Measurements from ENCODE around the gene HYAL4.
"Not testable (repeated sequence)": the region's sequence is repeated elsewhere in the genome, so short reads cannot be mapped to it uniquely, and the experiment has no call there.

Gene HYAL4, protein sequence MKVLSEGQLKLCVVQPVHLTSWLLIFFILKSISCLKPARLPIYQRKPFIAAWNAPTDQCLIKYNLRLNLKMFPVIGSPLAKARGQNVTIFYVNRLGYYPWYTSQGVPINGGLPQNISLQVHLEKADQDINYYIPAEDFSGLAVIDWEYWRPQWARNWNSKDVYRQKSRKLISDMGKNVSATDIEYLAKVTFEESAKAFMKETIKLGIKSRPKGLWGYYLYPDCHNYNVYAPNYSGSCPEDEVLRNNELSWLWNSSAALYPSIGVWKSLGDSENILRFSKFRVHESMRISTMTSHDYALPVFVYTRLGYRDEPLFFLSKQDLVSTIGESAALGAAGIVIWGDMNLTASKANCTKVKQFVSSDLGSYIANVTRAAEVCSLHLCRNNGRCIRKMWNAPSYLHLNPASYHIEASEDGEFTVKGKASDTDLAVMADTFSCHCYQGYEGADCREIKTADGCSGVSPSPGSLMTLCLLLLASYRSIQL

DNA sequence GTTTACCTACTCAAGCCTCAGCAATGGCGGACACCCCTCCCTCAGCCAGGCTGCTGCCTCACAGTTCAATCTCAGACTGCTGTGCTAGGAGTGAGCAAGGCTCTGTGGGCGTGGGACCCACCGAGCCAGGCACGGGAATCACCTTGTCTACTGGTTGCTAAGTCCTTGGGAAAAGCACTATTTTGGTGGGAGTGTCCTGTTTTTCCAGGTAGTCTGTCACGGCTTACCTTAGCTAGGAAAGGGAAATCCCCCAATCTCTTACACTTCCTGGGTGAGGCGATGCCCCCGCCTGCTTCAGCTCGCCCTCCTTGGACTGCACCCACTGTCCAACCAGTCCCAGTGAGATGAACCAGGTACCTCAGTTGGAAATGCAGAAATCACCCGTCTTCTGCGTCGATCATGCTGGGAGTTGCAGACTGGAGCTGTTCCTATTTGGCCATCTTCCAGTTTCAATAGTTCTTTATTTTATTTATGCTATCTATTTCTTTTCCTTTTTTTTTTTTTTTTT lies at the start of gene HYAL4:
HYAL4 (plus strand) TSS at position 458 of the 508 bp plus-strand sequence. CDS start 23,105 bp downstream, outside the sequence.
- DNase-seq (ENCODE audit: low read depth in 1 of 2, low spot score in 1 of 2), result no peak

DNA sequence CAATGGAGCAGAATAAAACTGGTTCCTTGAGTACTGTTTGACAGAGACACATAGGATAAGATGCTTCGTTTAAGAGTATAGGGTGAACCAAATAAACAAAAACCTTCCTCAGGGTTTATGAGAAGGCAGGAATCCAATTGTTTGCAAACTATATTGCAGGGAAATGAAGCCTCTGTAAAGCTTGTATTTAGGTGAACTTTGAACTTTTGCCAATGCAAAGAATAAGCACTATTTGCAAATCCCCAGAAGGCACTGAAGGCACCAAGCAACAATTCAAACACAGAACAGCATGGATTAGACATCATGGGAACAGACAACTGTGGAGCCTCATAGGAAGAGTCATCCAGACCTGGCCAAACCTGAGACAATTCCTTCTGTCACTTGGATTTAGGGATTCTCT lies 49.1 kb upstream of the HYAL4 start:
- no peak for DNase-seq (ENCODE audit: low read depth in 1 of 2, low spot score in 1 of 2)

DNA sequence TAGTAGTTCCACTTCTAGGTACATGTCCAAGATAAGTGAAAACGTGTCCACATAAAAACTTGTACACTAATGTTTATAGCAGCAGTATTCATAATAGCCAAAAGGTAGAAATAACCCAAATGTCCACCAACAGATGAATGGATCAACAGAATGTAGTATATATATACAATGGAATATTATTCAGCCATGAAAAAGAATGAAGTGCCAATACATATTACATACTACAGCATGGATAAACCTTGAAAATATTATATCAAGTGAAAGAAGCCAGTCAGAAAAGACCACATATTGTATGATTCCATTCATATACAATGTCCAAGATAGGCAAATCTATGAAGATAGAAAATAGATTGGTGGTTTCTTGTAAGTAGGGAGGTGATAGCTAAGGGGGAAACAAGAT lies 48.4 kb upstream of the HYAL4 start:
- DNase-seq (ENCODE audit: low read depth in 1 of 2, low spot score in 1 of 2), result no peak

DNA sequence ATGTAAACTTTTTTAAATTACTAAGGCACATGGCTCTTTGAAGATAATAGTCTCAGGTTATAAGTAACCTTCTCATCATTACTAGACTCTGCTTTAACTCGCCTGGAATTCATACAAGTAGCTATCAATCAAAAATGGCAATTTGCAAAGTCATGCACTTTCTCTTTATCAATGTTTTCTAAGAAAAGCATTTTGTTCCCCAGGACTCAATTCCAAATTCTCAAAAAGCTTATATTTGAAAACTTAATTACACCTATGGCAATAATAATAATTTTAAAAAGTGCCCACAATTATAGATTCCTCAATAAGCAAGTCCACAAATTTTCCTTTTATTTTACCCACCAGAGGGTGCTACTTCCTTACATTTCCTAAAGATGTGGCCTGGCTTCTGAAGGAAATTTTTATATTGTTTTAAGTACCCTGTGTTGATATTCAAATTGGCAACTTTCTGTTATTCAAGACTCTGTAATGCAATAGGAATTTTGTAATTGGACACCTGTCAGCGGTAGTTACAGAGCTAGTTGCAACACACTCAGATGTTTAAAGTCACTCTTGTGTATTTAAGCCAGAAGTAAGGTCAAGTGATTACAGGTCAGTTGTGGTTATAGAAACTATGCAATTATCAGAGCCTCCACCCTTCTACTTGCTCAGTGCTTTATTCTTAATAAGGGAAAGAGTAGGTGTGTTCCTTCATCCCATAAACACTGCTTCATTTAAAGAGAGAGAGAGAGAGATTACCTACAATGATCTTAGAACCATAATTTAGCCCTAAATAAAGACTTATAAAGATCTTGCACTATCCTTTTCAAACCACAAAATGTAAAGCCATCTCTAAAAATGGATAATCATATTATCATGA lies 47.1 kb upstream of the HYAL4 start:
- no peak for DNase-seq (ENCODE audit: low read depth in 1 of 2, low spot score in 1 of 2)

DNA sequence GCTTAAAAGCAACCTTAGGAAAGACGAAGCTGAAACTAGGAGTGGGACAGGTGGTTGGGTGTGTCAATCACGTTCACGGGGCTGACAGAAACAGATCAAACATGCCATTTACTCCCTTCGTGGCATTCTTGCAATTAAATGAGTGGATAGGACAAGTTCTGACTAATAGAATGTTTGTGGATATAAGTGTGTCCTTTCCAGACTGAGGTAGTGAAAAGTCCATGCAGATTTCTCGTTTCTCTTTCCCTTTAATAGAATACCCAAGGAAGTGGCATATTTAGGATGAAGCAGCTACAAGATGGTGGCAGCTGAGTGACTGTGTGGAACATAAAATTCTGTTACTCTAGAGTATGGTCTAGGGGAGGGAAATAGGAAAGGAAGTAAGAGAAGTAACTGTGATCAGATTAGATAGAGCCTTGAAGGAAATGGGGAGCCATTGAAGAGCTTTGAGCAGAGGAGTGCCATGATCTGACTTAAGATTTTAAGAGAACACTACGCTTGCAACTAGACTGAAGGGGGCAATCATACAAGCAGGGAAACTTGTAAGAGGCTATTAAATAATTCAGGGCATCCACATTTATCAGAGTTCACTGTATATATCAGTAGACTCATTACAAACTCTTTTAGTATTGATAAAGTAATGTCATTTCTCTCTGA lies 46.3 kb upstream of the HYAL4 start:
- DNase-seq (ENCODE audit: low read depth in 1 of 2, low spot score in 1 of 2), result no peak

DNA sequence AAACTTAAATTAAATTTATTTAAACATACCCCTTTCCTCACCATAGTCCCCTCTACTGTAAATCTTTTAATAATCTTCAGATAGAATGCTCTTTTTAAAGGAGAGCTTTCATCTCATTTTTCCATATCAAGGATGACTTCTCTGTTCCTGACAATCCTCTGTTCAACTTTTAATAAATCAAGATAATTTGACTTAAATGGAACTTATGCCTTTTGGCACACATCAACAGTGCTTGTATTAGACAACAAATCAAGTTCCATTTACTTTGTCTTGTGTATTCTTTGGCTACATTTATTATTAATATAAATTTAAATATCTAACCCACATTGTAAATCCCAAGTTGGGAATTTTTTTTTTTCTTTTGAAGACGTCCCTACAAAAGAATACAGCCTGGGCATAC lies 42.7 kb upstream of the HYAL4 start:
- DNase-seq (ENCODE audit: low read depth in 1 of 2, low spot score in 1 of 2), result no peak

DNA sequence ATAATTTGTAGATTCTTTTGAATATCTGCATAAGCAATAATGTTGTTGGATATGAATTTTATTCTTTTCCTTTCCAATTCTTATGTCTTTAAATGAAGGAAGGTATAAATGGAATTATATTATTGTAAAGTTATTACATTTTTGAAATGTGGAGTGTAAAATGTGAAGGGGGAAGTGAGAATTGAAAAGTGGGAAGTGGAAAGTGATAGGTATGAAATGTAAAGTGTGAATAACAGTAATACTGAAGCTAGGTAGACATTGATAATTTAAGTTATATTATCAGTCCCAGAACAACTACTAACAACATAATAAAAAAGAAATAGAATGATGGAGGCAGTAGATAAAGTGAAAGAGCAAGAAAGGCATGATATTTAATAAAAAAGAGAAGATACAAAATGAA lies 39.7 kb upstream of the HYAL4 start:
- DNase-seq (ENCODE audit: low read depth in 1 of 2, low spot score in 1 of 2), result no peak

DNA sequence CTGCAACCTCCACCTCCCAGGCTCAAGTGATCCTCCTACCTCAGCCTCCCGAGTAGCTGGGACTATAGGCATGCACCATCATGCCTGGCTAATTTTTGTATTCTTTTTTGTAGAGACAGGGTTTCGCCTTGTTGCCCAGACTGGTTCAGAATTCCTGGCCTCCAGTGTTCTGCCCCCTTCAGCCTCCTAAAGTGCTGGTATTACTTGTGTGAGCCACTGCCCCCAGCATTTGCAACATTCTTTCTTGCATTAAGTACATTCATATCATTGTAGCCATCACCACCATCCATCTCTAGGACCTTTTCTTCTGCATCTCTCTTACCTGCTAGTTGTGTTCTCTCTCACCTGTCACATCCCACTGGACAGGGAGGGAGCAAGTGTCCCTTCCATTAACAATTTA lies 35.5 kb upstream of the HYAL4 start:
- no peak for DNase-seq (ENCODE audit: low read depth in 1 of 2, low spot score in 1 of 2)

DNA sequence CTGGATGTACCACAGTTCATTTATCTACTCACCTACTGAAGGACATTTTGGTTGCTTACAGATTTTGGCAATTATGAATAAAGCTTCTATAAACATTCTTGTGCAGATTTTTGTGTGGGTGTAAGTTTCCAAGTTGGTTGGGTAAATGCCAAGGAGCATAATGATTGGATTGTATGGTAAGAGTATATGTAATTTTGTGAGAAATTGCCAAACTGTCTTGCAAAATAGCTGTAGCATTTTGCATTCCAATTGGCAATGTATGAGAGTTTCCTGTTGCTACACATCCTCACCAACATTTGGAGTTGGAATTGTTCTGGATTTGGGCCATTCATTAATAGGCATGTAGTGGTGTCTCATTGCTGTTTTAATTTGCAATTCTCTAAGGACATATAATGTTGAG lies 33.9 kb upstream of the HYAL4 start:
- DNase-seq (ENCODE audit: low read depth in 1 of 2, low spot score in 1 of 2), result no peak

DNA sequence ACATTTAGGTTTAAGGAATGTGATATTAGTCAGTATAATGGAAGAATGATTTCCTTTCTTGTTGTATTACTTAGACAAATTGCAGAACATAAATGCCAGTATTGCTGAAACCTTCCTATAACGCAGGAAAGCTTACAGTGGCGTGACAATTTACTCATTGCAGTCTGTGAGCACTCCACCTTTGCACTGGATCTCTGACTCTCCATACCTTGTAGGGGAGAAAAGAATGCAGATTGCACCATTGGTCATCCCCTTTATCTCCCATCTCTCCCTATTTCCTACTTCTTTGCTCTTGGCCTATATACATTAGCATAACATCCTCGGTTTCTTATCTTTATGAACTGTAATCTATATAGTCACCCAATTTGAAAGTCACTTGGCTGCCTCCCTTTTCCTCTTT lies 28.1 kb upstream of the HYAL4 start:
- DNase-seq (ENCODE audit: low read depth in 1 of 2, low spot score in 1 of 2), result no peak

DNA sequence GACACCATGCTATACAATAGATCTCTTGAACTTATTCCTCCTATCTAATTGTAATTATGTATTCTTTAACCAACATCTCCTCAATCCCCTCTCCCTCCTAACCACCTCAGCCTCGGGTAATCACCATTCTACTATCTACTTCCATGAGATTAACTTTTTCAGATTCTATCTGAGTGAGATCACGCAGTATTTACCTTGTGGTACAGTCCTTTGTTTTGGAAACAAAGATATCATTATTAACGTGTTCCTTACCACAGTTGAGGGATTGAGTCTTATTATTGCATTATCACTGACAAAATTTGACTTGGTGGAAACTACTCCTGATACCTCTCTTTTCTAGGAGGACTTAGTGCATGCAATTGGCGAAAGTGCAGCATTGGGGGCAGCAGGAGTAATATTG lies 26.0 kb upstream of the HYAL4 start:
- DNase-seq (ENCODE audit: low read depth in 1 of 2, low spot score in 1 of 2), result no peak

DNA sequence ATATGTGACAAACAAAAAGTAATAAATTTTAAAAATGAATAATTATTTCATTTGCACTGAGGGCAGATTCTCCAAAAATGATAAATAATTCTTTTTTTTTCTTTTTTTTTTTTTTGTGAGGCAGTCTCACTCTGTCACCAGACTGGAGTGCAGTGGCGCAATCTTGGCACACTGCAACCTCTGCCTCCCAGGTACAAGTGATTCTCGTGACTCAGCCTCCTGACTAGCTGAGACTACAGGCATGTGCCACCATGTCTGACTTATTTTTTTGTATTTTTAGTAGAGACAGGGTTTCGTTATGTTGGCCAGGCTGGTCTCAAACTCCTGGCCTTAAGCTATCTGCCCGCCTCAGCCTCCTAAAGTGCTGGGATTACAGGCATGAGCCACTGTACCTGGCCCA lies 25.2 kb upstream of the HYAL4 start:
- not testable (repeated sequence) for DNase-seq (ENCODE audit: low read depth in 1 of 2, low spot score in 1 of 2)

DNA sequence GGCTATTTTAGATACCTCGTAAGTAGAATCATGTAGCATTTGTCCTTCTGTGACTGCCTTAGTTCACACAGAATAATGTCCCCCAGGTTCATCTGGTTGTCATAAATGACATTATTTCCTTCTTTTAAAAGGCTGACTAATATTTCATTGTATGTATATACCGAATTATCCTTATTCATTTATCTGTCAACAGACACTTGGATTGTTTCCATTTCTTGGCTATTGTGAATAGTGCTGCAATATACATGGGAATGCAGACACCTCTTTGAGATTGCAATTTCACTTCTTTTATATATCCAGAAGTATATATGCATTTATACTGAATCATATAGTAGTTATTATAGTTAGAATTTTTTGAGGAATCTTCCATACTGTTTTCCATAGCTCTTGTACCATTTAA lies 24.1 kb upstream of the HYAL4 start:
- DNase-seq (ENCODE audit: low read depth in 1 of 2, low spot score in 1 of 2), result no peak

DNA sequence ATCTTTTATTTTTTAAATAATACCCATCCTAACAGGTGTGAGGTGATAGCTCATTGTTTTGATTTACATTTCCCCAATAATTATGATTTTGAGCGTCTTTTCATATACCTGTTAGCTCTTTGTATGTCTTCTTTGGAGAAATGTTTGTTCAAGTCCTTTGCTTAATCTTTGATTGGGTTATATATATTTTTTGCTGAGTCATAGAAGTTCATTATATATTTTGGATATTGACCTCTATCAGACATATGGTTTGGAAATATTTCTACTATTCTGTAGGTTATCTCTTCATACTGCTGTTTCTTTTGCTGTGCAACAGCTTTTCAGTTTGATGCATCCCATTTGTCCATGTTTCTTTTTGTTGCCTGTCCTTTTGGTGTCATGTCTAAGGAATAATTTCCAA lies 23.6 kb upstream of the HYAL4 start:
- no peak for DNase-seq (ENCODE audit: low read depth in 1 of 2, low spot score in 1 of 2)

DNA sequence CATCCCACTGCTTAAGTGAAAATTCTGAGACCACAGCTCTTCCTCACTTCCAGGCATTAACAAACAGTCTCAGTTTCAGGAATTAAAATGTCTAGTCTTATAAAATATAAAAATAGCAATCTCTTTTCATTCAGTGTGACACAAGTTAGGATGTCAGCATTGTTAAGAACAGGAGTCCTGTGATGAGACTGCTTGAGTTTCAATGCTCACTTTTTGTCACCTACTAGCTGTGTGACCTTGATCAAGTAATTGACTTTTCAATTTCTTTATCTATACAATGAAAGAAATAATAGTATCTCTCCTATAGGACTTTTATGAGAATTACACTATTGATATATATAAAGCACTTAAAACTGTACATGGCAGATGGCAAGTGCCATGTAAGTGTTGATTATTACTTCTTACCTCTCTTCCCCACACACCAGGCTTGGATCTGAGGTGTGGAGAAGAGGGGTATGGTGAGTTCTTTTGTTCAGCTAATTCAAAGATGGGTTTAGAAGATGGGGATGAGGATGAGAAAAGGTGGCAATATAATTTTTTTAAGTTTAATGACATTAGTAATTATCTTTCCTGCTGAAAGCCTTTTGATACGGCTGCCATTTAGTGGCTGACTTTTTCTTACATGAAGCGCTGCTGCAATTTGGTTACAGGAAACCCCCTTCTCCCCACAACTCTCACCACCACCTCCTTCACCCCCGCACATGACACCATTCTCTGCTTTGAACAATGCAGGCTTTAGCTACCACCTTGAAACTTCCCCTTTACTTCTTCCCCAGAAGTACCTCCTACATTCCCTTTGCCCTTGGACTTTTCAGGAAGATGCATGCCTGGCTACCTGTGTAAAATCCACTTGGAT lies 20.8 kb upstream of the HYAL4 start:
- DNase-seq (ENCODE audit: low read depth in 1 of 2, low spot score in 1 of 2), result no peak

DNA sequence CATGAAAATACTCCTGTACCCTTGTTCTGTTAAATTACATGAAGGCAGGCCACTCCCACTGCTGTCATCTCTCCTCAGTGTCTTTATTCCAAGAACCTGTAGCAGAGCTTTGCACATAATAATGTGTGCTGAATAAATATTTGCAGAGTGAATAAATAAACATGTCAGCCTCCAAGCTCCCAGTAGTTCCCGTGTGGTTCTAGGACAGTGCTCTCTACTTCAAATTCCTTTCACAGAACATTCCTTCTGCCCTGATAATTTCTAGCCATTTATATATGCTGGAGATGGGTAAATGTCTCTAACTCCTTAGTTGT lies 20.3 kb upstream of the HYAL4 start:
- DNase-seq (ENCODE audit: low read depth in 1 of 2, low spot score in 1 of 2), result no peak

DNA sequence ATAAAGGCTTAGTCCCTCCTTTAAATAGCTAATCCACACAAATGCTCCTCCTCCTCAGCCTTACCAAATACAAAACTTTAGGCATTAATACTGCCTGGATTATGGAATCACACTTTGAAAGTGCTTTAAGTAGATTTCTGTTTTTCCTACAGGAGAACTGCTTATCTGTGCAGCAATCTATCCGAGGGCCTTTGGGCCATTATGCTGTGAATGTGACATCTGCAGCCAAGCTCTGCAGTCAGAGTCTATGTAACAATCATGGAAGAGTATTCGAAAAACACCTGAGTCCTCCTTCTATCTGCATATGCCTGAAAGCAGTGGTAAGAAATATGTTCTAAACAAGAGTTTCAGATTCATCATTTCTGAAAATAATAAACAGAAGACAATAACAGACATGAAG lies 16.2 kb upstream of the HYAL4 start:
- no peak for DNase-seq (ENCODE audit: low read depth in 1 of 2, low spot score in 1 of 2)

DNA sequence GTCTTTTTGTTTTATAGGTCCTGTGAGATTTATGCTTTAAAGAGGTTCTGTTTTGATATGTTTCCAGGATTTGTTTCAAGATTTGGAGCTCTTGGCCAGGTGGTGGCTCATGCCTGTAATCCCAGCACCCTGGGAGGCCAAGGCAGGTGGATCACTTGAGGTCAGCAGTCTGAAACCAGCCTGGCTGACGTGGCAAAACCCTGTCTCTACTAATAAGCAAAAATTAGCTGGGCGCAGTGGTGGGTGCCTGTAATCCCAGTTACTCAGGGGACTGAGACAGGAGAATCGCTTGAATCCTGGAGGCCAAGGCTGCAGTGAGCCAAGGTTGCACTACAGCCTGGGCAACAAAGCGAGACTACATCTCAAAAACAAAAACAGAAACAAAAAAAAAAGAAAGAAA lies 8.3 kb upstream of the HYAL4 start:
- no peak for DNase-seq (ENCODE audit: low read depth in 1 of 2, low spot score in 1 of 2)

DNA sequence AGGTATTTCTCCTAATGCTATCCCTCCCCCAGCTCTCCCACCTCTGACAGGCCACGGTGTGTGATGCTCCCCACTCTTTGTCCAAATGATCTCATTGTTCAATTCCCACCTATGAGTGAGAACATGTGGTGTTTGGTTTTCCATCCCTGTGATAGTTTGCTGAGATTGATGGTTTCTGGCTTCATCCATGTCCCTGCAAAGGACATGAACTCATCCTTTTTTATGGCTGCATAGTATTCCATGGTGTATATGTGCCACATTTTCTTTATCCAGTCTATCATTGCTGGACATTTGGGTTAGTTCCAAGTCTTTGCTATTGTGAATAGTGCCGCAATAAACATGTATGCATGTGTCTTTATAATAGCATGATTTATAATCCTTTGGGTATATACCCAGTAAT lies 5.9 kb upstream of the HYAL4 start:
- DNase-seq (ENCODE audit: low read depth in 1 of 2, low spot score in 1 of 2), result not testable (repeated sequence)

DNA sequence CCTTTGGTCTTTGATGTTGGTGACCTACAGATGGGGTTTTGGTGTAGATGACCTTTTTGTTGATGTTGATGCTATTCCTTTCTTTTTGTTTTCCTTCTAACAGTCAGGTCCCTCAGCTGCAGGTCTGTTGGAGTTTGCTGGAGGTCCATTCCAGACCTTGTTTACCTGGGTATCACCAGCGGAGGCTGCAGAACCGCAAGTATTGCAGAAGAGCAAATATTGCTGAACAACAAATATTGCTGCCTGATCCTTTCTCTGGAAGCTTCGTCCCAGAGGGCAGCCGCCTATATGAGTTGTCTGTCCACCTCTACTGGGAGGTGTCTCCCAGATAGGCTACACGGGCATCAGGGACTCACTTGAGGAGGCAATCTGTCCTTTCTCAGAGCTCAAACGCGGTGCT lies 827 bp upstream of the HYAL4 start:
- not testable (repeated sequence) for DNase-seq (ENCODE audit: low read depth in 1 of 2, low spot score in 1 of 2)

DNA sequence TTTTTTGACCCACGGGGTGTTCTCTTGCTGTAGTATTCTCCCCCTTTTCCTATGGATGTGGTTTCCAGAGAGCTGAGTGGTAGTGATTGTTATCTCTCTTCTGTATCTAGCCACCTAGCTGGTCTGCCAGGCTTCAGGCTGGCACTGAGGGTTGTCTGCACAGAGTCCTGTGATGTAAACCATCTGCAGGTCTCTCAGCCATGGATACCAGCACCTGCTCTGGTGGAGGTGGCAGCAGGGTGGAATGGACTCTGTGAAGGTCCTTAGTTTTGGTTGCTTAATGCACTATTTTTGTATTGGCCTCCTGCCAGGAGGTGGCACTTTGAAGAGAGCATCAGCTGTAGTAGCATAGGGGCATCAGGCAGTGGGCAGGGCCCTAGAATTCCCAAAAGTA lies 851 bp downstream of the HYAL4 start:
- no peak for DNase-seq (ENCODE audit: low read depth in 1 of 2, low spot score in 1 of 2)

Data from stimulated activated CD4-positive, alpha-beta T cell treated with anti-CD3 and anti-CD28 coated beads, Interleukin-15, amount 100 ng/mL, for 1 hour (primary cell).